SK-N-SH (cell line): ENCODE results near the gene INSM2. TPM values are rescaled to one million over a fixed set of nuclear protein-coding genes. Genes with fewer than 3 reads are reported as not detected.

Experiments
- CTCF ChIA-PET: fragments of 300-600, 350-600 bp; formaldehyde crosslinking; extraction: SDS; loops from one replicate; lab custom pipeline; 2021; lab: Yijun Ruan, JAX
- POLR2A ChIA-PET: fragments of 350-600 bp; sonication (Branson Sonifier 250); formaldehyde crosslinking; extraction: SDS; loops from one replicate; lab custom pipeline; 2020; ENCODE audit warnings: antibody characterized with exemption, inconsistent platforms; lab: Yijun Ruan, JAX
- DNase-seq: peaks from one replicate; pipeline ENCODE4 v3.0.0; 2012
- H2AFZ ChIP-seq: fragments of 200-600 bp; sonication (generic); 2 replicates; pipeline ENCODE4 v1.8.1; 2016; ENCODE audit warnings: antibody characterized with exemption, mild to moderate bottlenecking, low read depth
- H3F3A ChIP-seq: fragments of 200-600 bp; sonication (generic); replicated peaks from 2 replicates; pipeline ENCODE3; 2016; ENCODE audit warnings: antibody characterized with exemption, mild to moderate bottlenecking; ENCODE audit not compliant: insufficient read depth
- H3K27ac ChIP-seq, 2 experiments: fragments of 200-500 bp in 1 of 2; fragments of 200-600 bp in 1 of 2; sonication (Bioruptor generic) in 1 of 2; sonication (generic), shearing (Covaris generic) in 1 of 2; 2 replicates each; pipeline versions ENCODE4 v1.5.1 to v1.6.1; 2014 to 2016; ENCODE audit warnings: low read depth in 2 of 2, inconsistent platforms in 1 of 2, low read length in 1 of 2, mild to moderate bottlenecking in 1 of 2, mixed read lengths in 1 of 2
- H3K27me3 ChIP-seq: fragments of 200-600 bp; sonication (generic), shearing (Covaris generic); 2 replicates; pipeline ENCODE4 v1.6.1; 2016; ENCODE audit warnings: mixed run types; ENCODE audit not compliant: insufficient read depth
- H3K36me3 ChIP-seq, 2 experiments: fragments of 200-500 bp in 1 of 2; fragments of 200-600 bp in 1 of 2; sonication (Bioruptor generic) in 1 of 2; sonication (generic) in 1 of 2; replicated peaks in 1 of 2; 2 replicates each; pipeline versions ENCODE3 to v1.5.1; 2014 to 2016; ENCODE audit warnings: low read length in 1 of 2, mild to moderate bottlenecking in 1 of 2; ENCODE audit not compliant: insufficient read depth in 2 of 2, control insufficient read depth in 1 of 2
- H3K4me1 ChIP-seq, 2 experiments: fragments of 200-500 bp in 1 of 2; fragments of 200-600 bp in 1 of 2; sonication (Bioruptor generic) in 1 of 2; sonication (generic), shearing (Covaris generic) in 1 of 2; 2 replicates each; pipeline versions ENCODE4 v1.5.1 to v1.6.1; 2014 to 2016; ENCODE audit warnings: low read depth in 1 of 2, low read length in 1 of 2, mixed run types in 1 of 2; ENCODE audit not compliant: insufficient read depth in 2 of 2, control insufficient read depth in 1 of 2
- H3K4me2 ChIP-seq: fragments of 200-600 bp; sonication (generic), shearing (Covaris generic); 2 replicates; pipeline ENCODE4 v1.6.1; 2017; ENCODE audit warnings: mixed run types
- H3K4me3 ChIP-seq, 2 experiments: fragments of 200-500 bp in 1 of 2; fragments of 200-600 bp in 1 of 2; sonication (Bioruptor generic) in 1 of 2; sonication (generic), shearing (Covaris generic) in 1 of 2; 2 replicates each; pipeline versions ENCODE4 v1.5.1 to v1.8.1; 2014 to 2016; ENCODE audit warnings: low read depth in 2 of 2, inconsistent platforms in 1 of 2, low read length in 1 of 2, mild to moderate bottlenecking in 1 of 2, mixed read lengths in 1 of 2, moderate library complexity in 1 of 2
- H3K79me2 ChIP-seq: fragments of 200-600 bp; sonication (generic); 2 replicates; pipeline ENCODE4 v1.8.1; 2017; ENCODE audit warnings: mild to moderate bottlenecking; ENCODE audit not compliant: insufficient read depth
- H3K9ac ChIP-seq: fragments of 200-600 bp; sonication (generic); 2 replicates; pipeline ENCODE4 v1.6.1; 2017; ENCODE audit warnings: mixed run types
- H3K9me2 ChIP-seq: fragments of 200-600 bp; sonication (generic); 2 replicates; pipeline ENCODE4 v1.6.1; 2017; ENCODE audit warnings: mixed run types
- H3K9me3 ChIP-seq: fragments of 200-600 bp; sonication (generic); 2 replicates; pipeline ENCODE4 v1.6.1; 2017; ENCODE audit warnings: mixed run types, mild to moderate bottlenecking, moderate library complexity
- H4K20me1 ChIP-seq: fragments of 200-600 bp; sonication (generic); 2 replicates; pipeline ENCODE4 v1.6.1; 2017; ENCODE audit warnings: mild to moderate bottlenecking, mixed run types; ENCODE audit not compliant: insufficient read depth
- CHD2 ChIP-seq: fragments of 150-350 bp; IDR thresholded peaks from 2 replicates; pipeline ENCODE4 v1.6.1; 2018; ENCODE audit warnings: low read length; ENCODE audit not compliant: partially characterized antibody
- CTCF ChIP-seq: fragments of 200-600 bp; sonication (generic); IDR thresholded peaks from 2 replicates; pipeline ENCODE4 v1.6.1; 2017; ENCODE audit warnings: antibody characterized with exemption, mild to moderate bottlenecking, moderate library complexity
- ELF1 ChIP-seq: IDR thresholded peaks from 2 replicates; pipeline ENCODE4 v1.4.0; 2012
- EP300 ChIP-seq, 2 experiments: IDR thresholded peaks; 2 replicates each; pipeline versions ENCODE4 v1.4.0 to v1.6.1; 2012; ENCODE audit warnings: borderline replicate concordance in 1 of 2, low read depth in 1 of 2, low read length in 1 of 2
- EZH2phosphoT487 ChIP-seq: fragments of 200-600 bp; sonication (generic); IDR thresholded peaks from 2 replicates; pipeline ENCODE4 v1.6.1; 2017; ENCODE audit warnings: low read depth, mixed run types, mild to moderate bottlenecking, antibody characterized with exemption, moderate library complexity, borderline replicate concordance
- FOSL2 ChIP-seq: IDR thresholded peaks from 2 replicates; pipeline ENCODE4 v1.4.0; 2012; ENCODE audit warnings: low read depth, mild to moderate bottlenecking, moderate library complexity, borderline replicate concordance
- FOXM1 ChIP-seq: IDR thresholded peaks from 2 replicates; pipeline ENCODE4 v1.4.0; 2012; ENCODE audit warnings: low read depth, mild to moderate bottlenecking
- GABPA ChIP-seq: IDR thresholded peaks from 2 replicates; pipeline ENCODE4 v1.4.0; 2012; ENCODE audit warnings: low read depth, mild to moderate bottlenecking
- GATA2 ChIP-seq: sonication (generic); formaldehyde crosslinking; IDR thresholded peaks from 2 replicates; pipeline ENCODE4 v1.5.0; 2020; ENCODE audit warnings: mild to moderate bottlenecking, missing genetic modification reagents
- JUND ChIP-seq: IDR thresholded peaks from 2 replicates; pipeline ENCODE4 v1.4.0; 2012
- MEF2A ChIP-seq: IDR thresholded peaks from 2 replicates; pipeline ENCODE4 v1.4.0; 2012; ENCODE audit warnings: low read depth, borderline replicate concordance
- MXI1 ChIP-seq: IDR thresholded peaks from 2 replicates; pipeline ENCODE4 v1.6.1; 2012; ENCODE audit warnings: mild to moderate bottlenecking, low read depth, low read length, improper control_type of control experiment
- NFIC ChIP-seq: IDR thresholded peaks from 2 replicates; pipeline ENCODE4 v1.4.0; 2012; ENCODE audit warnings: borderline replicate concordance
- PBX3 ChIP-seq: IDR thresholded peaks from 2 replicates; pipeline ENCODE4; 2012
- RFX5 ChIP-seq: IDR thresholded peaks from 2 replicates; pipeline ENCODE4 v1.6.1; 2012; ENCODE audit warnings: mild to moderate bottlenecking, improper control_type of control experiment, low read length
- RXRA ChIP-seq: IDR thresholded peaks from 2 replicates; pipeline ENCODE4 v1.4.0; 2012; ENCODE audit warnings: low read depth, mild to moderate bottlenecking, borderline replicate concordance
- SIN3A ChIP-seq: IDR thresholded peaks from 2 replicates; pipeline ENCODE4 v1.6.1; 2012; ENCODE audit warnings: low read depth, mild to moderate bottlenecking, low read length, moderate library complexity, borderline replicate concordance
- SMC3 ChIP-seq: IDR thresholded peaks from 2 replicates; pipeline ENCODE4 v1.6.1; 2012; ENCODE audit warnings: low read depth, low read length, improper control_type of control experiment
- TAF1 ChIP-seq: IDR thresholded peaks from 2 replicates; pipeline ENCODE4 v1.6.1; 2012; ENCODE audit warnings: low read depth, mild to moderate bottlenecking, low read length, moderate library complexity, borderline replicate concordance
- TCF12 ChIP-seq: IDR thresholded peaks from 2 replicates; pipeline ENCODE4 v1.4.0; 2012
- TEAD4 ChIP-seq: IDR thresholded peaks from 2 replicates; pipeline ENCODE4 v1.4.0; 2012; ENCODE audit warnings: mild to moderate bottlenecking, borderline replicate concordance; ENCODE audit not compliant: insufficient read depth
- USF2 ChIP-seq: fragments of 150-350 bp; IDR thresholded peaks from 2 replicates; pipeline ENCODE4 v1.6.1; 2017; ENCODE audit warnings: antibody characterized with exemption, low read length, low read depth, borderline replicate concordance
- YY1 ChIP-seq: IDR thresholded peaks from 2 replicates; pipeline ENCODE4 v1.4.0; 2012; ENCODE audit warnings: low read depth, mild to moderate bottlenecking
- WGBS: methylation state at CpG from one replicate; pipeline ENCODE4 v1.1.6; 2017; ENCODE audit warnings: low lambda C conversion rate; 5-methylcytosine and 5-hydroxymethylcytosine counted together
- polyA plus RNA-seq, 3 experiments: library from polyadenylated mRNA; depleted of rRNA; stranded (reverse); fragments of >200 nt; gene quantifications; 2 replicates each; pipeline ENCODE4 v1.2.3, GENCODE V29; 2012
- TF ChIP-seq, protein P1 (sequence below): fragments of 150-350 bp; IDR thresholded peaks from 2 replicates; pipeline ENCODE4 v1.6.1; 2016; ENCODE audit warnings: mild to moderate bottlenecking, low read depth, low read length
- TF ChIP-seq, protein P2 (sequence below): IDR thresholded peaks from 2 replicates; pipeline ENCODE4 v1.4.0; 2012; ENCODE audit warnings: low read depth
- TF ChIP-seq, protein P3 (sequence below): IDR thresholded peaks from 2 replicates; pipeline ENCODE4 v1.4.0; 2012; ENCODE audit warnings: low read depth, borderline replicate concordance

Gene INSM2
- polyA plus RNA-seq, 1 of the 3 experiments (the other 2 are of a cell fraction) = 0.15 TPM

DNA sequence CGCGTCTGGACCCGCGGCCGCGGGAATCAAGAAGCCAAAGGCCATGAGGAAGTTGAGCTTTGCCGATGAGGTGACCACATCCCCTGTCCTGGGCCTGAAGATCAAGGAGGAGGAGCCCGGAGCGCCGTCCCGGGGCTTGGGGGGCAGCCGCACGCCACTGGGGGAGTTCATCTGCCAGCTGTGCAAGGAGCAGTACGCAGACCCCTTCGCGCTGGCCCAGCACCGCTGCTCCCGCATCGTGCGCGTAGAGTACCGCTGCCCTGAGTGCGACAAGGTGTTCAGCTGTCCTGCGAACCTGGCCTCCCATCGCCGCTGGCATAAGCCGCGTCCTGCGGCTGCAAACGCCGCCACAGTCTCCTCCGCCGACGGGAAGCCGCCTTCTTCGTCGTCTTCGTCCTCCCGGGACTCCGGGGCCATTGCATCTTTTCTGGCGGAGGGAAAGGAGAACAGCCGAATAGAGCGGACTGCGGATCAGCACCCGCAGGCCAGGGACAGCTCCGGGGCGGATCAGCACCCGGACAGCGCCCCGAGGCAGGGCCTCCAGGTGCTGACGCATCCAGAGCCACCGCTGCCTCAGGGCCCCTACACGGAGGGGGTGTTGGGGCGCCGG lies 1.0 kb downstream of the INSM2 start:
- ChIA-PET POLR2A (interaction anchor here (0.7 to 3.9 kb wide), 7 partner anchors 8 to 131 kb away, joined by 3 to 37 read pairs (median 13); partner anchors contain the start of gene NFKBIA), CTCF (interaction anchor here (0.9 to 4.2 kb wide), 10 partner anchors 8 to 394 kb away, joined by 3 to 29 read pairs (median 6); no protein-coding TSS in a partner anchor)
- no peaks in the 10 kb centered on the region; a peak in 2 of 4 replicates for H3K4me1 ChIP-seq
- peak overlapping the region; percentile 59 to 75 for H3K4me3 ChIP-seq
- WGBS = 6% methylated on average over 10 of the region's 55 CpGs
- peaks cover 4% of the 10 kb centered on the region for H4K20me1 ChIP-seq
- DNase-seq = peak; percentile 52
- no peaks in the 10 kb centered on the region for H3F3A ChIP-seq
- H3K79me2 ChIP-seq = no peaks in the 10 kb centered on the region
- H3K9ac ChIP-seq = no peak overlapping the region
- peak overlapping the region; percentile 96 for H3K4me2 ChIP-seq
- peak overlapping the region in 1 of 2 experiments; percentile 90; a peak in 2 of 4 replicates for H3K27ac ChIP-seq
- H3K36me3 ChIP-seq = peaks cover 0 to 3% of the 10 kb centered on the region in 2 experiments
- peaks cover 27% of the 10 kb centered on the region for H3K27me3 ChIP-seq
- H3K9me3 ChIP-seq = no peaks in the 10 kb centered on the region
- H3K9me2 ChIP-seq = no peaks in the 10 kb centered on the region; the same call in 1 of the 2 replicates
- H2AFZ ChIP-seq = peak overlapping the region; percentile 41; the same call in 1 of the 2 replicates
- TF ChIP-seq TCF12 (no peak), ELF1 (no peak), RXRA (no peak), EP300 (IDR thresholded peaks at IDR 0.05; ENCODE audit: borderline replicate concordance in 1 of 2, low read depth in 1 of 2, low read length in 1 of 2) (no peak), CTCF (no peak), SIN3A (peak; percentile 100), EZH2phosphoT487 (peak; percentile 38; the same call in 1 of the 2 replicates), TAF1 (0 out of 2 replicates have a peak, but pooled peaks have one; percentile 48), MEF2A (no peak), PBX3 (no peak), USF2 (no peak), MXI1 (no peak), CHD2 (no peak), GATA2 (CRISPR knock-in tag) (no peak), SMC3 (no peak), FOXM1 (no peak), RFX5 (no peak), JUND (no peak), YY1 (no peak), TEAD4 (no peak), GABPA (no peak), FOSL2 (peak; percentile 11; the same call in 1 of the 2 replicates), NFIC (no peak)
- TF ChIP-seq, protein P1, sequence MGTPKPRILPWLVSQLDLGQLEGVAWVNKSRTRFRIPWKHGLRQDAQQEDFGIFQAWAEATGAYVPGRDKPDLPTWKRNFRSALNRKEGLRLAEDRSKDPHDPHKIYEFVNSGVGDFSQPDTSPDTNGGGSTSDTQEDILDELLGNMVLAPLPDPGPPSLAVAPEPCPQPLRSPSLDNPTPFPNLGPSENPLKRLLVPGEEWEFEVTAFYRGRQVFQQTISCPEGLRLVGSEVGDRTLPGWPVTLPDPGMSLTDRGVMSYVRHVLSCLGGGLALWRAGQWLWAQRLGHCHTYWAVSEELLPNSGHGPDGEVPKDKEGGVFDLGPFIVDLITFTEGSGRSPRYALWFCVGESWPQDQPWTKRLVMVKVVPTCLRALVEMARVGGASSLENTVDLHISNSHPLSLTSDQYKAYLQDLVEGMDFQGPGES = no peak
- TF ChIP-seq, protein P2, sequence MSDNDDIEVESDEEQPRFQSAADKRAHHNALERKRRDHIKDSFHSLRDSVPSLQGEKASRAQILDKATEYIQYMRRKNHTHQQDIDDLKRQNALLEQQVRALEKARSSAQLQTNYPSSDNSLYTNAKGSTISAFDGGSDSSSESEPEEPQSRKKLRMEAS = peak; percentile 72
- TF ChIP-seq, protein P3, sequence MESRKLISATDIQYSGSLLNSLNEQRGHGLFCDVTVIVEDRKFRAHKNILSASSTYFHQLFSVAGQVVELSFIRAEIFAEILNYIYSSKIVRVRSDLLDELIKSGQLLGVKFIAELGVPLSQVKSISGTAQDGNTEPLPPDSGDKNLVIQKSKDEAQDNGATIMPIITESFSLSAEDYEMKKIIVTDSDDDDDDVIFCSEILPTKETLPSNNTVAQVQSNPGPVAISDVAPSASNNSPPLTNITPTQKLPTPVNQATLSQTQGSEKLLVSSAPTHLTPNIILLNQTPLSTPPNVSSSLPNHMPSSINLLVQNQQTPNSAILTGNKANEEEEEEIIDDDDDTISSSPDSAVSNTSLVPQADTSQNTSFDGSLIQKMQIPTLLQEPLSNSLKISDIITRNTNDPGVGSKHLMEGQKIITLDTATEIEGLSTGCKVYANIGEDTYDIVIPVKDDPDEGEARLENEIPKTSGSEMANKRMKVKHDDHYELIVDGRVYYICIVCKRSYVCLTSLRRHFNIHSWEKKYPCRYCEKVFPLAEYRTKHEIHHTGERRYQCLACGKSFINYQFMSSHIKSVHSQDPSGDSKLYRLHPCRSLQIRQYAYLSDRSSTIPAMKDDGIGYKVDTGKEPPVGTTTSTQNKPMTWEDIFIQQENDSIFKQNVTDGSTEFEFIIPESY = no peak
